ENCODE data around the gene COL5A3.
"Not testable (repeated sequence)": the region's sequence is repeated elsewhere in the genome, so short reads cannot be mapped to it uniquely, and the experiment has no call there.

COL5A3 gene

DNA sequence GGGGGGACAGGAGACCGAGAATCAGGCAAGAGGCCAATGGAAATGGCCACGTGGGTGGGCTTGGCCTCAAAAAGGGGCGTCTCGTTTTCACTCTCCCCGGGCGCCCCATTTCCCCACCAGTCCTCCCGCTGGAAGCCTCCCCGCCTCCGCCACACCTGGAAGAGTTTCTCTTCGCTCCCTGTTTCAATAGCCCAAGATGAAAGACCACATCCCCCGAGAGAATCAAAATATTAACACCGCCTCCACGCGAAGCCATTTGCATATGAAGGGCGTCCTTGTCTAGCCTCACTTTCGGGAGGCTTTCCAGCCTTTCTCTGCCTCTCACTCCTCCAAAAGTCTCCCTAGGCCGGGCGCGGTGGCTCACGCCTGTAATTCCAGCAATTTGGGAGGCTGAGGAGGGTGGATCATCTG lies 73.3 kb downstream of the COL5A3 start:
- DNase-seq (ENCODE audit: low read depth, low spot score) = no peak

DNA sequence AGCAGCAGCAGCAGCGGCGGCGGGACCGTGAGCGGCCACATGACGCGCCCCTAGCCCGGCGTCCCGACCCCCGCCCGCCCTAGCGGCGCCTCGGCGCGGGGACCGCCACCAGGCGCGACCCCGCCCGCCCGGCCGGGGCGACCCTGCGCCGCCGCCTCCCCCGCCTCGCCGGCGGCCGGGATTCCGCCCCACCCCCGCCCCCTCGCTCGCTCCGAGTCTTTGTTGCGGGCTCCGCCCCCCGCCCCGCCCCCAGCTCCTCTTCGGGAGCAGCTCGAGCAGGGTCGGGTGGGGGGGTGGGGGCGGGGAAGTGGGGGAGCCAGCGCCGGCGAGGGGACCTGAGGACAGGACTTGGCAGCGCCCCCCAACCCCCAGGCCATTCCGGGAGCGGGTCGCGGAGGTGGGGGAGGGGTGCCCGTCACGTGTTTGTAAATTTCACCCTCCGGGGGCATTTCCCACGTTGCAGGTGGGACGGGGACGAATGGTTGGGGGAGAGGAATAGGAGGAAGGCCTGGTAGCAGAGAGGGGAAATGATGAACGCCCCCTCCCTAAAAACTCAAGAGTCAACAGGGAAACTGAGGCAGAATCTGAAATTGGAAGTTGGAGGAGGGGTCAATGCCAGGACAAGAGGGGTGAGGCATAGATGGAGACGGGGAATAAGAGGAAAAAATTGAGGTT lies 73.8 kb downstream of the COL5A3 start, which contains the start of gene OLFM2:
TSS of gene OLFM2 (minus strand) at position 190 of the 675 bp plus-strand sequence. CDS start at position 41, 149 bp downstream.
- no peak for DNase-seq (ENCODE audit: low read depth, low spot score)

DNA sequence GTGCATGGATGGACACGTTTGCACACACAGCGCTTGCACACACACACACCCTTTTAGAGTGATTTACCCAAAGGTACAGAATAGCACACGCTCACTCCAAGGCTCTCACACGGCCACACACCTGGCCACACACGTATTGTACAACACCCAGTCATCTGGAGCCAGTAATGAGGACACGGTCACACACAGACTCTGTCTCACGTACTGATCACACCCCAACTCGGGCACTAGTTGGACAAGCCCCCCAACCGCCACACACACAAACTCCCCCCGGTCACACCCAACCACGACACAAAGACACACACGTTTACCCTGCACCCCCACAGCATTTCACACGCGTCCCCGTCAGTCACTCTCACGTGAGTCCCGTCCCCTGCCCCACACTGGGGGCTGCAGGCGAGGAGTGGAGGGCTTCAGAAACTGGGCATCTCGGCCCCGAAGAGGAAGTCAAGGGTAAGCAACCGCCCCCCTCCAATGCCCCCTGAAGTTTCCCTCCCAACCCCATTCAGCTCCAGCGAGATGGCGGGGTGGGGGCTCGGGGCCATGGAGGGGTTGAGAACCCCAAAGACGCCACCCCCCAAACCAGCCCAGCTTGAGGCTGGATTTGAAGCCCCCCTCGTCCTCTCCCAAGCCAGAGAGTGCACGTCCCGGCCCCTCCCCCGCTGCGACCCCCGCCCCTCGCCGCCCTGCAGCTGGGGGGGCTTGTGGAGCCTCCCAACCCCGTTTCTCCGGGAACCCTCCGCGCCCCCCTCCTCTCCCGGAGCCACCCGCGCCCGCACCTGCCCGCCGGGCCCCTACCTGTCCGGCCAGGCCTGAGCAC lies 74.6 kb downstream of the COL5A3 start:
- DNase-seq (ENCODE audit: low read depth, low spot score) = no peak

DNA sequence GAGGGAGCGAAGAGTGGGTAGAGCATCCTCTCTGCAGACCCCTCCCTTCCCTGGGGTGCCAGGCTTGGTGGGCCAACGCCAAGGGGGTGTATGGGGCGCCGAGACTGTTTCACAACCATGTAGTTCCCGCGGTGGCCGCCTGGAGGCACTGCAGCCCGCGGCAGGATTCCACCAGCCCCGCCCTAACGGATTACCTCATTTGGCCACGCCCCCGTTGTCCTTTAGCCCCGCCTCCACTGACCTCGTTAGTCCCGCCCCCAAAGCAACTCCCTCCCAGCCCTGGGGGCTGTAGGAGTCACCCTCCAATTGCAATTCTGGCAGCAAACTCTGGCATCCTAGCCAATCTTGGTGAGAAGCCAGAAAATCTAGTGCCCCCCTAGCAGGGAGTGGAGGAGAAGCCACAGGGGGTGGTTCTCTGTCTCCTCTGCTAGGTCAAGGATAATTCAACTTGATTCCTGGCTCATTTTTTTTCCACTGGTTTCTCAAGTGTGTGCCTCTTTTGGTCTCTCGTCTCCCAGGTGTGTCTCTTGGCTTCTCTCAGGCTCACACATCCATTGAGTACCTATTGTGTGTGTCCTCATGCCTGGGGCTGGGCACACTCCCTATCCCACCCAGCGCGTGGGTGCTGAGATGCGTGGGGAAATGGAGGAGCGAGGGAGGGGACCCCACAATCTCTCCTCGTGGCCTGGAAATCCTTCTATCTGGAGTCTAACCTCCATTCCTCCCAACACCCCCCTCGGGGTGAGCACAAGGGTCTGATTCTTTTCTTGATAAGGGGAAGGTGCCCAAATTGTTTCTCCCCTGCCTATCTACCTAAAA lies 76.0 kb downstream of the COL5A3 start:
- peak; percentile 61 for DNase-seq (ENCODE audit: low read depth, low spot score)

DNA sequence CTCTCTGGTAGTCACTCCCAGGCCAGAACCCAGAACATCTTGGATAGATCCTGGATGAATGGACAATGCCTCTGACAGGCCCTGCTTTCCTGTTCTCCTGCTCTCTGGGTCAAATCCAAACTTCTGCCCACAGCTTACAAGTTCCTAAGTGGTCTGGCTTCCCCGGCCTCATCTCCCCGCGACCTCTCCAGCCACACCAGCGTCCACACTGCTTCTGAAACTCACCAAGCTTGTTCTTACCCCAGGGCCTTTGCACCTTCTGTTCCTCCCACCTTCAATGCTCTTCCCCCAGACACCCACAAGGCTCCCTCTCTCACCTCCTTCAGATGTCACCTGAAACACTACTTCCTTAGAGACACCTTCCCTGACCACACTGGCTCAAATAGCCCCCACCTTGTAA lies 77.5 kb downstream of the COL5A3 start:
- DNase-seq (ENCODE audit: low read depth, low spot score) = no peak

DNA sequence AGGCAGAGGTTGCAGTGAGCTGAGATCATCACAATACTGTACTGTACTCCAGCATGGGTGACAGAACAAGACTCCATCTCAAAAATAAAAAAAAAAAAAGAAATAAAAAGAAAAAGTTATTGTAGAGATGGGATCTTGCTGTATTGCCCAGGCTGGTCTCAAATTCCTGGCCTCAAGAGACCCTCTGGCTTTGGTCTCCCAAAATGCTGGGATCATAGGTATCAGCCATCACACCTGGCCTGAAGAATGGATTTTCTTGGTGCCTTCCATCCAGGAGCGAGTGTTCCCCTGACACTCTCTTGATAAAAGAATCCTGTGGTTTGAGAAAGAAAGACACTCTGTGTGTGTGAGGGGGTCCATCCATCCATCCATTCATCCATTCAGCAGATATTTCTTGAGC lies 78.7 kb downstream of the COL5A3 start:
- no peak for DNase-seq (ENCODE audit: low read depth, low spot score)

DNA sequence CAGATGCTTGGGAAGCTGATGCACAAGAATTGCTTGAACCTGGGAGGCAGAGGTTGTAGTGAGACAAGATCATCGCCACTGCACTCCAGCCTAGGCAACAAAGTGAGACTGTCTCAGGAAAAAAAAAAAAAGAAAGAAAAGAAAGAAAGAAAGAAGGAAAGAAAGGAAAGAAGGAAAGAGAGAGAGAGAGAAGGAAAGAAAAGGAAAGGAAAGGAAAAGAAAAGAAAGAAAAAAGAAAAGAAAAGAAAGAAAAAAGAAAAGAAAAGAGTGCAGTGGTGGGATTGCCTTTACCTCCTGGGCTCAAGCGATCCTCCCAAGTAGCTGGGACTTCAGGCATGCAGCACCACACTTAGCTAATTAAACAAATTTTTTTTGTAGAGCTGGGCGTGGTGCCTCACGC lies 86.9 kb downstream of the COL5A3 start:
- DNase-seq (ENCODE audit: low read depth, low spot score) = no peak

DNA sequence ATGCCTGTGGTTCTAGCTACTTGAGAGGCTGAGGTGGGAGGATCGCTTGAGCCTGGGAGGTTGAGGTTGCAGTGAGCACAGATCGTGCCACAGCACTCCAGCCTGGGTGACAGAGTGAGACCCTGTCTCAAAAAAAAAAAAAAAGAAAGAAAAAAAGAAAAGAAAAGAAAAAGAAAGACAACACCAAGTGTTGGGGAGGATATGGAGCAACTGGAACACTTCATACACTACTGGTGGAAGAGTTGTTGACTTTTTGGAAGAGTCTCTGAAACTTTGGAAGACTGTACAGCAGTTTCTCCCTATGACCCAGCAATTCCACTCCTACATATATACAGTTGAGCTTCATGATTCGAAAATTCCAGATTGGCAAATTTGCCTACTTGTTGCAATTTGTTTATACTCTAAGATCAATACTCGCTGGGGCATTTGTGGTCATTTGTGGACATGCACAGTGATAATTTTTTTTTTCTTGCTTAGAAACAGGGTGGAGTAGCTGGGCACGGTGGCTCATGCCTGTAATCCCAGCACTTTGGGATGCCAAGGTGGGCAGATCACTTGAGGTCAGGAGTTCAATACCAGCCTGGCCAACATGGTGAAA lies 87.4 kb downstream of the COL5A3 start:
- DNase-seq (ENCODE audit: low read depth, low spot score) = not testable (repeated sequence)

DNA sequence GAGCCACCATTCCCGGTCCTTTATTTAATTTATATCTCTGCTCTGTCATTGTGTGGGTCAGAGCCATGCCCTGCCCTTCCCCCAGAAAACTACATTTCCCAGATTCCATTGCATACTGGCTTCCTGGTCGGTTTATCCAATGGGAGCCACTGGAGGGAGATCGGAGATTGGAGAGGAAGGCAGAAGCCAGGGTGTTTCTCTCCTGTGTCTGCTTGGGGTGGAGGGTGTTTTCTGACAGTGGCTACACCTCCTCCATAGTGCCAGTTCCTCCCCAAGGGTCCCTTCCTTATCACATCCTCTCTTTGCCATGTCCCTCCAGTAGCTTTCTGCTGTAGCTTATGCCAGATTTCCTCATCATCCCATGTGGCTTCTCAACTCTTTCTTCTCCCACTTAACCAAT lies 93.0 kb downstream of the COL5A3 start:
- DNase-seq (ENCODE audit: low read depth, low spot score) = no peak

DNA sequence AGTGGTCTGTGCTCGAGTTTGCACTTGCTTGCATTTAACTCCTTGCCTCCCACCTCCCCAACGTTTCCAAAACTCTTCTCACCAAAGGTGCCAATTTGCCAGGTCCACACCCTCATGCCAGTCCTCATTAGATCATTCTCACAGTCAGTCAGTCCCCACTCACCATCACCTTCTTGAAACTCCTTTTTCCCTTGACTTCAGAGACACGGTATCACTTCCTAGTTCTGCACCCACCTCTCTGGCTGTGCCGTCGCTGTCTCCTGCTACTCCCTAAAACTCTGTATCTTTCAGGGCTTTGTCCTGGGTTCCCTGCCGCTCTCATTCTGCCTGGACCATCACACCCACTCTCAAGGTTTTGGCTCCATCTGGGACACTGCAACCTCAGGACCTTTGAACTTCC lies 93.6 kb downstream of the COL5A3 start:
- no peak for DNase-seq (ENCODE audit: low read depth, low spot score)

DNA sequence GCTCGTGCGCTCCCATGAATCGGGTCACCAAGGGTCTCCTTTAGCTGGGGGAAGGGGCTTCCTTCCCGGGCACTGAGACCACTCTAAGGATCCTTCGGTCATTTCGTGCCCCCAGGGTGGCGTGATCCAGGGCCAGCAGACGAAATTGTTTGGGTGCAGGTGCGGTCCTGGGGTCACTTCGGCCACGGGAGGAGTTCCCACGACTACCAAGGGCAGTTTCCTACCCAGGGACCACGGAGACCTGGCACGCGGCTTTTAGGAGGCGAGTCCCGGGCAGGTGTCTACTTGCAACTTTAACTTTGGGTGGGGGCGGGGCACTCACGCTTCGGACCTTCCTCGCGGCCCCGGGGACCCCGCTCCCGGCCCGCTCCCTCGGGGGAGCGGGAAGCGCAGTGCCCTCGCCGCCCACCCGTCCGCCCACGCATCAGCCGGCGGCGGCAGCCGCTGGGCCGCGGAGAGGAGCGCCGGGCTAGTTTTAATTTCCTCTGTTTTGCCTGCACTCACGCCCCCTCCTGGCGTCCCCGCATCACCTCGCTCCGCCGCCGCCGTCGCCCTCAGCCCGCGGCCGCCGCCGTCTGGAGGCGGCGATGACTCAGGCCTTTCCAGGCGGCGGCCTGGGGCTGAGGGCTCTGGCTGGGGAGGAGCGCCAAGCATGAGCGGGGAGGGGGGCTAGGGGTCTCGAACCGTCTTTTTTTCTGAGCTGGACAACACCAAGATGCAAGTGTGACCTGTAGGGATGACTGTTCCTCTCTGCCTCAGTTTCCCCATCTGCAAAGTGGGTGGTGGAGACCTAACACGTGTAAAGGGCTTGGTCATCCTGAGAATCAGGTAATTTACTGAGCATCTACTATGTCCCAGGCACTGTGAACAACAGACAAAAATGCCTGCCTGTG lies 95.7 kb downstream of the COL5A3 start:
- DNase-seq (ENCODE audit: low read depth, low spot score) = peak; percentile 35

DNA sequence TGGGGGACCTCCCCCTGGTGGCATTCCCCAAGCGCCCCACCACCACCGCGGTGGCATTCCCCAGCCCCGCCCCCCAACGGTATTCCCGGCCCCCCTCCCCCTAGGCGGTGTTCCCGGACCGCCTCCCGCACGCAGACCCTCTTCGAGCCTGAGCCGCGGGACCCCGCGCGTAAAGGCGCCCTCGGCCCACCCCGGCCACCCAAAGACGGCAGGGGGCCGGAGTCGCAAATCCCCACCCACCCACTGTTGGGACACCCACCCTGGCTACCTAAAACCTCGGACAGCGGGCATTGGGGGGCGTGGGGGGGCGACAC lies 96.3 kb downstream of the COL5A3 start:
- no peak for DNase-seq (ENCODE audit: low read depth, low spot score)

DNA sequence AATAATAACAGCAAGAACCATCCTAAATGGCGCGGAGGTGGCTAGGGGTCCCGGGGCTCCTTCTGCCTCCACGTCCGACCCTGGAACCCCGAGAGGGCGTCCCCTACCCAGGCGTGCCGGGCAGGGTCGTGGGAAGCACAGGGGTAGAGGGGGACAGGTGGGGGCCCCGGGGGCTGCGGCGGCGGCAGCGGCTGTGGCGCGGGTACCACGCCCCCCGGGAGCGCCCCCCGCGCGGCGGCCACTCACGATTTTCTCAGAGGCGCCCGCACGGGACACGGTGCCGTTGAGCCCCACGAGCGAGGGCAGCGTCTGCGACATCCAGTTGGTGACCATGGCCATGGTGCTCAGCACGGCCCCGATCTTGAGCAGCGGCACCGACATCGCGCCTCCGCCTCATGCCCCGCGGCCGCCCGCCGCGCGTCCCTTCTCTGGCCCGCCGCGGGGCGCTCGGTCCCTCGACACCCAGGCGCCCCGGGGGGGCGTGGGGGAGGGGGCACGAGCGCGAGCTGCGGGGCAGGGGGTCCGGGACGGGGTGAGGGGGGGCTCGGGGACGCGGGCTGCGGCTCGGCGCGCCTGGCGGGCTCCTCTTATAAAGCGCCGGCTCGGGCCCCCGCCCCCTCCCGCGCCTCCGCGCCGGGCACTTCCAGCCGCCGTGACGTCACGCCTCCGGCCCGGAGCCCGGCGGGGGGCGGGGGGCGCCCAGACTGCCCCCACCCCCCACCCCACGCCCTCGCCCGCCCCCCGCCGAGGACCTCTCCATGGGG lies 96.9 kb downstream of the COL5A3 start:
- no peak for DNase-seq (ENCODE audit: low read depth, low spot score)

DNA sequence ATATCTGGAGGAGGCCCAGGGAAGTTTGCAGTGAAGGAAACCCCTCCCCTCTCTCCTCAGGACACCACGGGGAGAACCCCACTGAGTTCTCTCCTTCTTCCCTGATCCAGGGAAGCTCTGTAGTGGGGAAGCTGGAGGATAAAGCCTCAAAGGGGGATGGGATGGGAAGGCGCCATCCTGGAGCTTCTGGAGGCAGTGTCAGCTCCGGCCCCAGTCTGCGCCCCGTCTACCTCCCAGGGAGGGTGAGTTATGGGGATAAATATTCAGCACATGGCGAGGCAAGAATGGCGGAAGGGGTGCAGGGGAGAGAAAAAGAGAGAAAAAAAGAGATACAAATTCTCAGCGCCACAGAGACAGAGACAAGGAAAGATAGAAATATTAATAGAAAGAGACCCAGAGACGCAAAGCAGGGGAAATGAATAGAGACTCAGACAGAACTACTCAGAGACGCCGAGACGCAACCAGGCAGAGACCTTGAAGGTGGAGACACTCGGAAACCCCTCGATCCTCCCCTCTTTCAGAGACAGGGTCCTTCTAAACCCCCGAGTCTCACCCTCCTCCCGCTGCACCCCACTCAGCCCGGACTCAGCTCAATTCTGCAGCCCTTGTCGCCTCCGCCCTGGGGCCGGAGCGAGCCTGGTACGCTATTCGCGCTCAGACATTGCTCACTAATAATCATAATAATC lies 97.6 kb downstream of the COL5A3 start:
- DNase-seq (ENCODE audit: low read depth, low spot score) = no peak

DNA sequence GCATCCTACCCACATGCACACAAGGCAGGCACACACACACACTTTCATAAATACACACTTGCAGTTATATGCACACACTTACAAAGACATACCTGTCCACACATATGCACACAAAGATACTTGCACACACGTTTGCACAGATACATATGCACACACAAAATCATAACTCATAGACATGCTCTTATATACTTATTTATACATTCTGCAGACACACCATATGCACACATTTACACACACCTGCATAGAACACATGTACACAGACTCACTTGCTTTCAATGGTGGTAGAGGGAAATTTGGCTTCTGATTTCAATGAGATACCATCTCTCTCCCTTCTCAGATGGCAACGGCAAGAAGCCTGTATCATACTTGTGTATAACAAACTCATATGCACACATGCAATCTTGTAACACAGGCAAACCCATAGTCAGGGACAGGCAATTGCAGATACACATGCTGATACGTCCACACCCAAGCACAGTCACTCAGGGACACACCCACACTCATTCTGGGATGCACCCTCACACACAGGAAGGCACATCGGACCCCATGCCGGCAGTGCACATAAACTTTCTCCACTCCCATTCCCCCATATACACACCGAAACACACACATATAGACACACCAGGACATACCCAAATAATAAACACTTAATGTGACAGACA lies 98.6 kb downstream of the COL5A3 start:
- DNase-seq (ENCODE audit: low read depth, low spot score) = no peak

DNA sequence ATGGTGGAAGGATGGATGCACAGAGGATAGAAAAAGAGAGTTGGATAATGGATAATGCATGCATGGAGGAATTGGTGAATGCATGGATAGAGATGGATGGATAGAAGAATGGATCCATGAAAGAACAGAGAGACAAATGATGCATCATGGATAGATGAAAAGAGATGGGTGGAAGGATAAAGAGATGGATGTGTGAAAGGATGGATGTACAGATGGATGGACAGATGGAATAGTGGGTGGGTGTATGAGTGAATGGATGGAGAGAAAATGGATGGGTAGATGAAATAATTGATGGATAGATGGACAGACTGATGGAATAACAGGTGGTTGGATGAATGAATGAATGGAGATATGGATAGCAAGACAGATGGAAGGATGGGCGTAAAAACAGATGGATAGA lies 99.7 kb downstream of the COL5A3 start:
- no peak for DNase-seq (ENCODE audit: low read depth, low spot score)
